Fibroblast of lung (primary cell): ENCODE data around the gene PRELP.

Experiments used
- EZH2 ChIP-seq: IDR thresholded peaks from 2 replicates; pipeline ENCODE4 v1.5.1; 2012; ENCODE audit warnings: low read length, control low read depth, mild to moderate bottlenecking; ENCODE audit errors: missing control alignments
- TF ChIP-seq, protein P1 (sequence below), 2 donors: IDR thresholded peaks in 1 of 2; conservative IDR thresholded peaks in 1 of 2; 1 replicate in 1 of 2; 2 replicates in 1 of 2; pipeline ENCODE4 v1.5.1; 2011 to 2012; ENCODE audit warnings: low read length in 2 of 2, control low read depth in 1 of 2, inconsistent platforms in 1 of 2, low read depth in 1 of 2, mild to moderate bottlenecking in 1 of 2

DNA sequence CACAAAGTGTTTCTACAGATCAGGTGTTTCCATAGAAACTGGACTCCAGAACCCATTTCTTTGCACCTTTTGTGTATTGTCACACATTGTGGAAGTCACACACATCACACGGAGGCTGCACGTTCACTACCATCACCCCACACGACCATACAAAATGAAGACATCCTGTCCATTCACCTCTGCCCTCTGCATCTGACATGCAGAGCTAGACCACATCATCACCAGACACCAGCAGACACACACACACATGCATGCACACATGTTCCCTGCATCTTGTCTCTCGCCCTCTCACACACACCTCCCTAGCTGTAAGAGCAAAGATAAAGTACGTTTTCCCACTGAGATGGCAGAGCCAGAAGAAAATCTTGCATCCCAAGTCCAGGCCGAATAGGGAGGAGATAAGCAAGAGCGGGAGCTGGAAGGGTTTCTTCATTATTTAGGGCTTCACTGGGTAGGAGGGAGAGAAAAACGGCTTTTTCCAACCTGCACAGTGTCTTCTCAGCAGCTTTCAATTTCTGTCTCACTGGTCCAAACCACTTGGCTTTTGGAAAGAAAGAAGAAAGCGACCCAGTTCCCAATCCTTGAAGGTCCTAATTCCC, 709 bp downstream of the PRELP start:
- TF ChIP-seq, protein P1, sequence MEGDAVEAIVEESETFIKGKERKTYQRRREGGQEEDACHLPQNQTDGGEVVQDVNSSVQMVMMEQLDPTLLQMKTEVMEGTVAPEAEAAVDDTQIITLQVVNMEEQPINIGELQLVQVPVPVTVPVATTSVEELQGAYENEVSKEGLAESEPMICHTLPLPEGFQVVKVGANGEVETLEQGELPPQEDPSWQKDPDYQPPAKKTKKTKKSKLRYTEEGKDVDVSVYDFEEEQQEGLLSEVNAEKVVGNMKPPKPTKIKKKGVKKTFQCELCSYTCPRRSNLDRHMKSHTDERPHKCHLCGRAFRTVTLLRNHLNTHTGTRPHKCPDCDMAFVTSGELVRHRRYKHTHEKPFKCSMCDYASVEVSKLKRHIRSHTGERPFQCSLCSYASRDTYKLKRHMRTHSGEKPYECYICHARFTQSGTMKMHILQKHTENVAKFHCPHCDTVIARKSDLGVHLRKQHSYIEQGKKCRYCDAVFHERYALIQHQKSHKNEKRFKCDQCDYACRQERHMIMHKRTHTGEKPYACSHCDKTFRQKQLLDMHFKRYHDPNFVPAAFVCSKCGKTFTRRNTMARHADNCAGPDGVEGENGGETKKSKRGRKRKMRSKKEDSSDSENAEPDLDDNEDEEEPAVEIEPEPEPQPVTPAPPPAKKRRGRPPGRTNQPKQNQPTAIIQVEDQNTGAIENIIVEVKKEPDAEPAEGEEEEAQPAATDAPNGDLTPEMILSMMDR (conservative IDR thresholded peaks at IDR 0.05 in 1 of 2, IDR thresholded peaks at IDR 0.05 in 1 of 2; ENCODE audit: low read depth in 1 of 2, low read length in 2 of 2): no peak
- TF ChIP-seq EZH2: peak; percentile 21
